OCI-LY1 (cell line): ENCODE data around the gene LPIN1.
A peak's percentile ranks its signal among the peaks of the same experiment; 100 is the strongest.

Experiments used
- H2AFZ ChIP-seq: fragments of 200-600 bp; sonication (generic), shearing (Covaris generic); 2 replicates; pipeline ENCODE4 v1.6.0; 2014; ENCODE audit warnings: antibody characterized with exemption, mild to moderate bottlenecking, low read length
- H3F3A ChIP-seq: fragments of 200-600 bp; sonication (generic), shearing (Covaris generic); 2 replicates; pipeline ENCODE4 v1.6.0; 2014; ENCODE audit warnings: mild to moderate bottlenecking, antibody characterized with exemption, low read length, moderate library complexity; ENCODE audit not compliant: insufficient read depth
- H3K27ac ChIP-seq: fragments of 200-600 bp; sonication (generic); 2 replicates; pipeline ENCODE4 v1.5.1; 2014; ENCODE audit warnings: low read length, mixed run types, mild to moderate bottlenecking, low read depth; ENCODE audit not compliant: poor library complexity, severe bottlenecking
- H3K27me3 ChIP-seq: fragments of 200-600 bp; sonication (generic); 2 replicates; pipeline ENCODE4 v1.6.0; 2014; ENCODE audit warnings: antibody characterized with exemption, mild to moderate bottlenecking, low read length, moderate library complexity; ENCODE audit not compliant: insufficient read depth
- H3K36me3 ChIP-seq: fragments of 200-600 bp; sonication (generic); 2 replicates; pipeline ENCODE4 v1.6.1; 2014; ENCODE audit warnings: mild to moderate bottlenecking, antibody characterized with exemption, low read length, moderate library complexity, mixed read lengths; ENCODE audit not compliant: insufficient read depth
- H3K4me1 ChIP-seq: fragments of 200-600 bp; sonication (generic); 2 replicates; pipeline ENCODE4 v1.5.1; 2014; ENCODE audit warnings: mild to moderate bottlenecking, low read length, moderate library complexity; ENCODE audit not compliant: insufficient read depth, severe bottlenecking
- H3K4me2 ChIP-seq: fragments of 200-600 bp; sonication (generic), shearing (Covaris generic); 2 replicates; pipeline ENCODE4 v1.6.1; 2014; ENCODE audit warnings: low read length
- H3K4me3 ChIP-seq: fragments of 200-600 bp; sonication (generic); 2 replicates; pipeline ENCODE4 v1.5.1; 2014; ENCODE audit warnings: low read length, low read depth, mild to moderate bottlenecking, mixed read lengths; ENCODE audit not compliant: poor library complexity, severe bottlenecking
- H3K79me2 ChIP-seq: fragments of 200-600 bp; shearing (Covaris generic); 2 replicates; pipeline ENCODE4 v1.6.1; 2016; ENCODE audit warnings: mixed run types, low read length, mixed read lengths; ENCODE audit not compliant: insufficient read depth
- H3K9ac ChIP-seq: fragments of 200-600 bp; sonication (generic), shearing (Covaris generic); 2 replicates; pipeline ENCODE4 v1.6.1; 2014; ENCODE audit warnings: mild to moderate bottlenecking, low read length, mixed read lengths
- H3K9me2 ChIP-seq: fragments of 200-600 bp; sonication (generic), shearing (Covaris generic); 2 replicates; pipeline ENCODE4 v1.6.1; 2014; ENCODE audit warnings: low read depth, mild to moderate bottlenecking, low read length, mixed read lengths
- H3K9me3 ChIP-seq: fragments of 200-600 bp; shearing (Covaris generic); 2 replicates; pipeline ENCODE4 v1.6.1; 2014; ENCODE audit warnings: low read length, mixed read lengths
- H4K20me1 ChIP-seq: fragments of 200-600 bp; sonication (generic), shearing (Covaris generic); 2 replicates; pipeline ENCODE4 v1.6.0; 2016; ENCODE audit warnings: mild to moderate bottlenecking, low read length; ENCODE audit not compliant: insufficient read depth
- CTCF ChIP-seq: fragments of 200-600 bp; sonication (generic), shearing (Covaris generic); IDR thresholded peaks from 2 replicates; pipeline ENCODE4 v1.5.1; 2017; ENCODE audit warnings: mild to moderate bottlenecking, antibody characterized with exemption, low read length, moderate library complexity, mixed read lengths
- EZH2 ChIP-seq: fragments of 200-600 bp; sonication (generic), shearing (Covaris generic); IDR thresholded peaks from 2 replicates; pipeline ENCODE4 v1.8.0; 2017; ENCODE audit warnings: borderline replicate concordance, mixed run types, mild to moderate bottlenecking, antibody characterized with exemption, low read length, moderate library complexity, mixed read lengths

LPIN1 gene

GRCh38 chr2:11865805-11866204 is 119.4 kb downstream of the LPIN1 start:
- Histone ChIP-seq H3K27me3 (no peaks in the 10 kb centered on the region), H3F3A (no peaks in the 10 kb centered on the region), H3K4me2 (no peak overlapping the region), H3K4me1 (peaks cover 45% of the 10 kb centered on the region), H3K9me2 (no peaks in the 10 kb centered on the region), H4K20me1 (no peaks in the 10 kb centered on the region), H2AFZ (no peak overlapping the region), H3K36me3 (peaks cover 66% of the 10 kb centered on the region), H3K9me3 (no peaks in the 10 kb centered on the region), H3K27ac (peak overlapping the region; percentile 98), H3K79me2 (no peaks in the 10 kb centered on the region), H3K9ac (no peak overlapping the region), H3K4me3 (no peak overlapping the region)
- TF ChIP-seq EZH2, result no peak
- no peak for TF ChIP-seq CTCF

- H3K9ac ChIP-seq, result no peak overlapping the region
- TF ChIP-seq CTCF (no peak), EZH2 (no peak)
- no peaks in the 10 kb centered on the region for H3F3A ChIP-seq
- no peaks in the 10 kb centered on the region for H3K27me3 ChIP-seq
- no peaks in the 10 kb centered on the region for H3K9me3 ChIP-seq
- H3K4me3 ChIP-seq, result no peak overlapping the region
- peaks cover 74% of the 10 kb centered on the region for H3K36me3 ChIP-seq
- no peaks in the 10 kb centered on the region for H3K79me2 ChIP-seq
- peak overlapping the region; percentile 98 for H3K27ac ChIP-seq
- H3K4me2 ChIP-seq, result no peak overlapping the region
- H4K20me1 ChIP-seq, result no peaks in the 10 kb centered on the region
- no peaks in the 10 kb centered on the region for H3K9me2 ChIP-seq
- peaks cover 38% of the 10 kb centered on the region for H3K4me1 ChIP-seq
- H2AFZ ChIP-seq, result no peak overlapping the region
Observed at GRCh38 chr2:11866358-11867335, 120.2 kb downstream of the LPIN1 start.

GRCh38 chr2:11867926-11868325 is 121.5 kb downstream of the LPIN1 start:
- peak overlapping the region; percentile 1 for H3K27ac ChIP-seq
- no peaks in the 10 kb centered on the region for H3K79me2 ChIP-seq
- TF ChIP-seq EZH2, result no peak
- no peak for TF ChIP-seq CTCF
- H3K9me3 ChIP-seq, result no peaks in the 10 kb centered on the region
- H3K4me2 ChIP-seq, result no peak overlapping the region
- H3K27me3 ChIP-seq, result no peaks in the 10 kb centered on the region
- peaks cover 38% of the 10 kb centered on the region for H3K4me1 ChIP-seq
- no peak overlapping the region for H2AFZ ChIP-seq
- H4K20me1 ChIP-seq, result no peaks in the 10 kb centered on the region
- no peaks in the 10 kb centered on the region for H3K9me2 ChIP-seq
- no peak overlapping the region for H3K4me3 ChIP-seq
- H3F3A ChIP-seq, result no peaks in the 10 kb centered on the region
- peaks cover 87% of the 10 kb centered on the region for H3K36me3 ChIP-seq
- H3K9ac ChIP-seq, result no peak overlapping the region
